ENCODE data around the gene DDX39A. TPM values are rescaled to one million over a fixed set of nuclear protein-coding genes. Genes with fewer than 3 reads are reported as not detected.
"Not testable (repeated sequence)": the region's sequence is repeated elsewhere in the genome, so short reads cannot be mapped to it uniquely, and the experiment has no call there.

Gene DDX39A
- polyA plus RNA-seq, 1 experiment: 25.7 TPM

DNA sequence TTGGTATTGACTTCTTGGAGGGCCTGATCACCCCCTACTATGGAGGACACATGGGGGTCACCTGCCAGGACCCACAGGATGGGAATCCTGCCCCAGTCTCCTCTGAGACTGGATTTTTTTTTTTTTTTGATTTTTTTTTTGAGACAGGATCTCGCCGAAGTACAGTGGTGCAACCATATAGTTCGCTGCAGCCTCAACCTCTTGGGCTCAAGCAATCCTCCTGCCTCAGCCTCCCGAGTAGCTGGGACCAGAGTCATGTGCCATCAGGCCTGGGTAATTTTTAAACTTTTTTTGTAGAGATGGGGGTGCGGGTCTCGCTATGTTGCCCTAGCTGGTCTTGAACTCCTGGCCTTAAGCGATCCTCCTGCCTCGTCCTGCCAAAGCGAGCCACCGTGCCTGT is 52.1 kb downstream of the DDX39A start:
- POLR2A ChIA-PET: no interaction called here
- H3K27ac ChIP-seq (ENCODE audit: low read depth, low read length): no peak overlapping the region
- CTCF ChIA-PET: no interaction called here
- TF ChIP-seq, protein P1, sequence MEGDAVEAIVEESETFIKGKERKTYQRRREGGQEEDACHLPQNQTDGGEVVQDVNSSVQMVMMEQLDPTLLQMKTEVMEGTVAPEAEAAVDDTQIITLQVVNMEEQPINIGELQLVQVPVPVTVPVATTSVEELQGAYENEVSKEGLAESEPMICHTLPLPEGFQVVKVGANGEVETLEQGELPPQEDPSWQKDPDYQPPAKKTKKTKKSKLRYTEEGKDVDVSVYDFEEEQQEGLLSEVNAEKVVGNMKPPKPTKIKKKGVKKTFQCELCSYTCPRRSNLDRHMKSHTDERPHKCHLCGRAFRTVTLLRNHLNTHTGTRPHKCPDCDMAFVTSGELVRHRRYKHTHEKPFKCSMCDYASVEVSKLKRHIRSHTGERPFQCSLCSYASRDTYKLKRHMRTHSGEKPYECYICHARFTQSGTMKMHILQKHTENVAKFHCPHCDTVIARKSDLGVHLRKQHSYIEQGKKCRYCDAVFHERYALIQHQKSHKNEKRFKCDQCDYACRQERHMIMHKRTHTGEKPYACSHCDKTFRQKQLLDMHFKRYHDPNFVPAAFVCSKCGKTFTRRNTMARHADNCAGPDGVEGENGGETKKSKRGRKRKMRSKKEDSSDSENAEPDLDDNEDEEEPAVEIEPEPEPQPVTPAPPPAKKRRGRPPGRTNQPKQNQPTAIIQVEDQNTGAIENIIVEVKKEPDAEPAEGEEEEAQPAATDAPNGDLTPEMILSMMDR (IDR thresholded peaks at IDR 0.05; ENCODE audit: low read depth, low read length): no peak
- H3K27me3 ChIP-seq (ENCODE audit: control insufficient read depth, insufficient read depth, low read length): no peaks in the 10 kb centered on the region
- H3K4me3 ChIP-seq (ENCODE audit: low read depth, low read length): no peak overlapping the region
- no peaks in the 10 kb centered on the region; the same call in 1 of the 2 replicates for H3K9me3 ChIP-seq (ENCODE audit: control insufficient read depth, insufficient read depth, low read length)
- DNase-seq (ENCODE audit: low read depth, low spot score): no peak

DNA sequence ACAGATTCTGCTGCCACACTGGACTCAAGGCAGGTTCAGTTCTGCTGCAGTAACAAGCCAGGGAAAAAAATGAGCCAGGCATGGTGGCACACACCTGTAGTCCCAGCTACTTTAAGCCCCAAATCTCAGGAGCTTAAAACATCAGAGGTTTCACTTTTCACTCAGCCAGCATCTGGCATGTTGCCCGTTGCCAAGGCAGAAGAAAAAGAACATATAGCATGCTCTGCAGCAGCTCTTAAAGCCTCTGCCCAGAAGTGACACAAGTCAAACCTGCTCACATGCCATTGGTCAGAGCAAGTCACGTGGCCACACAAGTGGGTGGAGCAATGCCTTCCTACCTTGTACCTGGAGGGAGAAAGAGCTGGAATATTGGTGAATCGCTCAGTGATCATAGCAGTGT is 52.6 kb downstream of the DDX39A start:
- Histone ChIP-seq H3K9me3 (ENCODE audit: control insufficient read depth, insufficient read depth, low read length) (no peaks in the 10 kb centered on the region; the same call in 1 of the 2 replicates), H3K4me3 (ENCODE audit: low read depth, low read length) (no peak overlapping the region), H3K27ac (ENCODE audit: low read depth, low read length) (no peak overlapping the region), H3K27me3 (ENCODE audit: control insufficient read depth, insufficient read depth, low read length) (no peaks in the 10 kb centered on the region)
- DNase-seq (ENCODE audit: low read depth, low spot score): no peak
- TF ChIP-seq, protein P1 (IDR thresholded peaks at IDR 0.05; ENCODE audit: low read depth, low read length): no peak
- ChIA-PET POLR2A (no interaction called here), CTCF (interaction anchor here (0.6 kb wide), 1 partner anchor 18 kb away, joined by 3 read pairs; no protein-coding TSS in a partner anchor)

DNA sequence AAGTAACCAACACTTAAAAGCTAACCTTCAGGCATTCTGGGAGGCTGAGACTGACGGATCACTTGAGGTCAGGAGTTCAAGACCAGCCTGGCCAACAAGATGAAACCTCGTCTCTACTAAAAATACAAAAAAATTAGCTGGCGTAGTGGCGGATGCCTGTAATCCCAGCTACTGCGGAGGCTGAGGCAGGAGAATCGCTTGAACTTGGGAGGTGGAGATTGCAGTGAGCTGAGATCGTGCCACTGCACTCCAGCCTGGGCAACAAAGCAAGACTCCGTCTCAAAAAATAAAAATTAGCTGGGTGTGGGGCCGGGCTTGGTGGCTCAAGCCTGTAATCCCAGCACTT is 55.1 kb downstream of the DDX39A start:
- not testable (repeated sequence) for H3K9me3 ChIP-seq (ENCODE audit: control insufficient read depth, insufficient read depth, low read length); H3K27me3 ChIP-seq (ENCODE audit: control insufficient read depth, insufficient read depth, low read length); H3K4me3 ChIP-seq (ENCODE audit: low read depth, low read length); DNase-seq (ENCODE audit: low read depth, low spot score); H3K27ac ChIP-seq (ENCODE audit: low read depth, low read length)
- CTCF ChIA-PET: interaction anchor here (1.1 to 1.5 kb wide), 3 partner anchors 16 to 146 kb away, joined by 4 to 7 read pairs (median 5); no protein-coding TSS in a partner anchor
- POLR2A ChIA-PET: interaction anchor here (0.7 kb wide), 1 partner anchor 15 kb away, joined by 4 read pairs; no protein-coding TSS in a partner anchor

DNA sequence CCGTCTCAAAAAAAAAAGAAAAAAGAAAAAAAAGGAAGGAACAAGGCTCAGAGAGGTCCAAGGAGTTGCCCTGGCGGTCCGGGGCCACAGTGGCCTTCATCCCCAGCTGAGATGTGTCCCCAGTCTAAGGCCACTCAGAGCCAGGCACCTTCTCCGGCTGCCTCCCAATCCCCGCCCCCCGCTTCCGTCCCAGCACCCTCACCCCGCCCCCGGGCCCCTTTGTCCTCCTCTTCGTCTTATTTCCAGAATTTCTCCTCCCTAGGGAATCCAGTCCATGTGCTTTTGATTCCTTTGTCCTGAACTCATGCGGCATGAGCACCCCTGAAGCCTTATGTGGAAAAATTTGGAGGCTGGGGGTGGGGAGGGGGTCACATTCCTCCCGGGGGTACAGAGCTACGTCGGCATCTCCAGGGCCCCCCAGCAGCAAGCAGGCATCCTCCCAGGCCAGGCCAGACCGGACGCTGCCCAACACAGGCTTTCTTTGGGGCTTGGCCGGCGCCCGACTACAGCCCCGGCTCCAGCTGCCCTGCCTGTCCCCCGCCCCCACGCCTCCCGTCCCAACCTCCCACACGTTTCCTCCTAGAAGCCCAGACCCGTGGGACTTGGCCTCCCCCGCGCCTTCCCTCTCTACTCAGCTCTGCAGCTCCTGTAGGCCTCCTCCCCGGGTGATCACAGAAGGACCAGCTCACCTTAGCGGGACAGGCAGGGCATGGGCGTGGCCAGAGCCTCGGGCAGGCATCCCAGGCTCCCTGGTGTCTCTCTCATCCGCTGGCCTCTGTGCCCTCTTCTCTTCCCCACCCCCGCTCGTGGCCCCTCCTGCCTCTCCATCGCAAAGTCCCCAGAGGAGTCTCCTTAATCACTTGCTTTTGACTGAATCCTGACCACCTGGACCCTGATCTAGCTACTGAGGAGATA is 55.7 kb downstream of the DDX39A start:
- CTCF ChIA-PET: interaction anchor here (0.8 to 1.5 kb wide), 5 partner anchors 16 to 146 kb away, joined by 4 to 13 read pairs (median 5); no protein-coding TSS in a partner anchor
- TF ChIP-seq, protein P1 (IDR thresholded peaks at IDR 0.05; ENCODE audit: low read depth, low read length): no peak
- H3K27me3 ChIP-seq (ENCODE audit: control insufficient read depth, insufficient read depth, low read length): no peaks in the 10 kb centered on the region
- H3K9me3 ChIP-seq (ENCODE audit: control insufficient read depth, insufficient read depth, low read length): no peaks in the 10 kb centered on the region; the same call in 1 of the 2 replicates
- POLR2A ChIA-PET: interaction anchor here (0.7 to 0.8 kb wide), 2 partner anchors 15 to 18 kb away, joined by 4 read pairs; partner anchors contain the start of gene ADGRE5
- DNase-seq (ENCODE audit: low read depth, low spot score): no peak
- peak overlapping the region; percentile 41 for H3K4me3 ChIP-seq (ENCODE audit: low read depth, low read length)
- H3K27ac ChIP-seq (ENCODE audit: low read depth, low read length): peak overlapping the region; percentile 31

DNA sequence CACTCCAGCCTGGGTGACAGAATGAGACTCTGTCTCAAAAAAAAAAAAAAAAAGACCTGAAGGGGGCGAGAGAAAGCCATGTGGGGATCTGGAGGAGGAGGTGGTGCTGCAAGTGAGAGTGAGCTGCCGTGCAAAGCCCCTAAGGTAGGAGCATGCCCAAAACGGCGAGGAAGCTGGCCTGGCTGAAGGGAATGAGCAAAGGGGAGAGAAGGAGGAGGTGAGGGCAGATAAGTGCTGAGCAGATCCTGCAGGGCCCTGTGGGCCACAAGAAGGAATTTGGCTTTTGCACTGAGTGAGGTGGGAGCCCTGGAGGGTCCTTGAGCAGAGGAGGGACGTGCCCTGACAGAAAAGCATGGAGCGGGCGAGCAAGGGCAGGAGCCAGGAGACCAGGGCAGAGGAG is 57.3 kb downstream of the DDX39A start:
- POLR2A ChIA-PET: interaction anchor here (0.6 kb wide), 1 partner anchor 52 kb away, joined by 3 read pairs; no protein-coding TSS in a partner anchor
- no peak for DNase-seq (ENCODE audit: low read depth, low spot score)
- Histone ChIP-seq H3K27ac (ENCODE audit: low read depth, low read length) (no peak overlapping the region), H3K27me3 (ENCODE audit: control insufficient read depth, insufficient read depth, low read length) (no peaks in the 10 kb centered on the region), H3K9me3 (ENCODE audit: control insufficient read depth, insufficient read depth, low read length) (no peaks in the 10 kb centered on the region; the same call in 1 of the 2 replicates), H3K4me3 (ENCODE audit: low read depth, low read length) (no peak overlapping the region)
- CTCF ChIA-PET: interaction anchor here (0.6 to 1.1 kb wide), 8 partner anchors 13 to 468 kb away, joined by 3 to 11 read pairs (median 4); no protein-coding TSS in a partner anchor
- TF ChIP-seq, protein P1 (IDR thresholded peaks at IDR 0.05; ENCODE audit: low read depth, low read length): peak; percentile 17; the same call in 1 of the 2 replicates

Other genes starting within 250 kb of the DDX39A start
- 2.0 and 2.9 TPM in 2 replicates for gene ADGRL1, start 213.2 kb downstream of the DDX39A start, polyA plus RNA-seq (2011; rRNA removed)
- gene ADGRE5, start 37.9 kb downstream of the DDX39A start, polyA plus RNA-seq (2011; rRNA removed): 19.5 and 21.9 TPM in 2 replicates
- 37.5 and 43.4 TPM in 2 replicates for gene PKN1, start 14.0 kb upstream of the DDX39A start, polyA plus RNA-seq (2011; rRNA removed)
- 0.72 and 1.0 TPM in 2 replicates for gene PTGER1, start 56.0 kb upstream of the DDX39A start, polyA plus RNA-seq (2011; rRNA removed)
- 47.4 and 59.8 TPM in 2 replicates for gene GIPC1, start 76.8 kb upstream of the DDX39A start, polyA plus RNA-seq (2011; rRNA removed)
- gene DNAJB1, start 99.1 kb upstream of the DDX39A start, polyA plus RNA-seq (2011; rRNA removed): 80.6 and 88.3 TPM in 2 replicates
- gene TECR, start 110.3 kb upstream of the DDX39A start, polyA plus RNA-seq (2011; rRNA removed): 59.6 and 70.2 TPM in 2 replicates
- 97.3 and 164 TPM in 2 replicates for gene NDUFB7, start 152.7 kb upstream of the DDX39A start, polyA plus RNA-seq (2011; rRNA removed)
- gene CLEC17A, start 163.7 kb upstream of the DDX39A start, polyA plus RNA-seq (2011; rRNA removed): not detected in 2 replicates